22Rv1 (cell line): ENCODE data around the gene IMPG2.
"Not testable (repeated sequence)": the region's sequence is repeated elsewhere in the genome, so short reads cannot be mapped to it uniquely, and the experiment has no call there.

ENCODE experiments used
- H3K27ac ChIP-seq: fragments of 450-650 bp; 2 replicates; pipeline ENCODE4 v1.5.1; 2017
- ZFX ChIP-seq: fragments of 450-650 bp; IDR thresholded peaks from 2 replicates; pipeline ENCODE4 v1.6.1; 2017; ENCODE audit warnings: antibody characterized with exemption, borderline replicate concordance
- TF ChIP-seq, protein P1 (sequence below): fragments of 450-650 bp; IDR thresholded peaks from 2 replicates; pipeline ENCODE4 v1.5.1; 2017; ENCODE audit warnings: mild to moderate bottlenecking

The IMPG2 gene

DNA sequence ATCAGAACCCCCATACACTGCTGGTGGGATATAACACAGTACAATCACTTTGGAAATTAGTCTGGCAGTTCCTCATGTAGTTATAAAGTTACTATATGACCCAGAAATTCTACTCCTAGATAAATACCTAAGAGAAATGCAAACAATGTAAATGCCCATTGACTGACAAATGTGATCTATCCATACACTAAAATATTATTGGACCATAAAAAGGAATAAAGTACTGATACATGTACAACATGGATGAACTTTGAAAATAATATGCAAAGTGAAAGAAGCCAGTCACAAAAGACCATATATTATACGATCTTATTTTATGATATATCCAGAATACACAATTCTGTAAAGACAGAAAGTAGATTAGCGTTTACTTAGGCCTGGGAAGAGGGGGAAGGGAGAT lies 7.8 kb downstream of the IMPG2 start:
- TF ChIP-seq, protein P1, sequence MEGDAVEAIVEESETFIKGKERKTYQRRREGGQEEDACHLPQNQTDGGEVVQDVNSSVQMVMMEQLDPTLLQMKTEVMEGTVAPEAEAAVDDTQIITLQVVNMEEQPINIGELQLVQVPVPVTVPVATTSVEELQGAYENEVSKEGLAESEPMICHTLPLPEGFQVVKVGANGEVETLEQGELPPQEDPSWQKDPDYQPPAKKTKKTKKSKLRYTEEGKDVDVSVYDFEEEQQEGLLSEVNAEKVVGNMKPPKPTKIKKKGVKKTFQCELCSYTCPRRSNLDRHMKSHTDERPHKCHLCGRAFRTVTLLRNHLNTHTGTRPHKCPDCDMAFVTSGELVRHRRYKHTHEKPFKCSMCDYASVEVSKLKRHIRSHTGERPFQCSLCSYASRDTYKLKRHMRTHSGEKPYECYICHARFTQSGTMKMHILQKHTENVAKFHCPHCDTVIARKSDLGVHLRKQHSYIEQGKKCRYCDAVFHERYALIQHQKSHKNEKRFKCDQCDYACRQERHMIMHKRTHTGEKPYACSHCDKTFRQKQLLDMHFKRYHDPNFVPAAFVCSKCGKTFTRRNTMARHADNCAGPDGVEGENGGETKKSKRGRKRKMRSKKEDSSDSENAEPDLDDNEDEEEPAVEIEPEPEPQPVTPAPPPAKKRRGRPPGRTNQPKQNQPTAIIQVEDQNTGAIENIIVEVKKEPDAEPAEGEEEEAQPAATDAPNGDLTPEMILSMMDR = no peak
- TF ChIP-seq ZFX = no peak
- no peak overlapping the region for H3K27ac ChIP-seq

DNA sequence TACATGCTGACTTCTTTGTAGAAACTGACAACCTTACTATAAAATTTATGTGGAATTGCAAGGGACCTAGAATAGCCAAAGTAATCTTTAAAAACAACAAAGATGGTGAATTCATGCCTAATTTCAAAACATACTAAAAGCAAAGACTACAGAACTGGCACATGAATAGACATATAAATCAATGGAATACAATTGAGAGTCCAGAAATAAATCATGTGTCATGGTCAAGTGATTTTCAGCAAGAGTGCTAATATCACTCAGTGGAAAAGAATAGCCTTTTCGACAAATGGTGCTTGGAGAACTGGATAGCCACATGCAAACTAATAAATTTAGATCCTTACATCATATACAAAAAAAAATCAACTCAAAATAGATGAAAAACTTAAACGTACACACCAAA lies 8.7 kb downstream of the IMPG2 start:
- no peak overlapping the region for H3K27ac ChIP-seq
- TF ChIP-seq ZFX = no peak
- TF ChIP-seq, protein P1 = no peak

DNA sequence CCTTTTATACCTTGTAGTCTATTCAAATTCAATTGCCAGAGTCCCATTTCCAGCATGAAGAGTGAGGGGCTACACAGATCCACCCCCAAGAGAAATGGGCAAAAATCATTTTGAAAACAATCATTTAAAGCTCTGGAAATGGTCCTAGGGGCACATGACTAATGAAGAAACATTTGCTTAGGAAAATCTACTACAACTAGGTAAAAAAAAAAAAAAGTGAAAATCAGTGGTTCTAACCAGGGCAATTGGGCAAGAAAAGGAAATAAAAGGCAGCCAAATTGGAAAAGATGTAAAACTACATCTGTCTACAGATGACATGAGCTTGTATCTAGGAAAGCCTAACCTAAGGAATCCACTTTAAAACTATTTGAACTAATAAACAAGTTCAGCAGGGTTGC lies 9.4 kb downstream of the IMPG2 start:
- H3K27ac ChIP-seq = no peak overlapping the region
- TF ChIP-seq, protein P1 = no peak
- TF ChIP-seq ZFX = no peak

DNA sequence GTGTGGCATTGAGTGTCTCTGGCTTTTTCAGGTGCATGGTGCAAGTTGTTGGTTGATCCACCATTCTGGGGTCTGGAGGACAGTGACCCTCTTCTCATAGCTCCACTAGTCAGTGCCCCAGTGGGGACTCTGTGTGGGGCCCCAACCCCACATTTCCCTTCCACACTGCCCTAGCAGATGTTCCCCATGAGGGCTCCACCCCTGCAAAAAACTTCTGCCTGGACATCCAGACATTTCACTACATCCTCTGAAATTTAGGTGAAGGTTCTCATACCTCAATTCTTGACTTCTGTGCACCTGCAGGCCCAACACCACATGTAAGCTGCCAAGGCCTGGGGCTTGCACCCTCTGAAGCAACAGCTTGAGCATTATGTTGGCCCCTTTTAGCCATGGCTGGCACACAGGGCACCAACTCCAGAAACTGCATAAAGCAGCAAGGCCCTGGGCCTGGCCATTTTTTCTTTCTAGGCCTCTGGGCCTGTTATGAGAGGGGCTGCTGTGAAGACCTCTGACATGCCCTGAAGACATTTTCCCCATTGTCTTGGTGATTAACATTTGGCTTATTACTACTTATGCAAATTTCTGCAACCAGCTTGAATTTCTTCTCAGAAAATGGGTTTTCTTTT lies 12.1 kb downstream of the IMPG2 start:
- not testable (repeated sequence) for H3K27ac ChIP-seq

DNA sequence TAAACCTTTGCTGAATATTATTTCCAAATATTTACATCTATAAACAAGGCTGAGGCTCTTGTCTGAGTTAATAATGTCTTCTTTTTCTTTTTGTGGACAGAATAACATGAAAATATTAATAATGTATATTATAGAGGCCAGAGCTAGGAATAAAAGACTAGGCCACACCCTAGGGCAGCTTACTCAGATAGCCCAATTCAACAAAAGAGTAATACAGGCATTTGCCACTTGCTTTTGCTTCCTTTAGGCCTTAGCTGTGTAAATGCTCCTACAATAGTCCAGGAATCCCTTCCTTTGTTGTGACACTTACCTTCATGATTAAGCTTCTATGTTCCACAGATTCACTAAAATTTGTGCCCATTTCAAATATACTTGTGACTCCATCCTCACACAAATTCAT lies 16.5 kb downstream of the IMPG2 start:
- TF ChIP-seq, protein P1 = no peak
- no peak for TF ChIP-seq ZFX
- H3K27ac ChIP-seq = no peak overlapping the region

DNA sequence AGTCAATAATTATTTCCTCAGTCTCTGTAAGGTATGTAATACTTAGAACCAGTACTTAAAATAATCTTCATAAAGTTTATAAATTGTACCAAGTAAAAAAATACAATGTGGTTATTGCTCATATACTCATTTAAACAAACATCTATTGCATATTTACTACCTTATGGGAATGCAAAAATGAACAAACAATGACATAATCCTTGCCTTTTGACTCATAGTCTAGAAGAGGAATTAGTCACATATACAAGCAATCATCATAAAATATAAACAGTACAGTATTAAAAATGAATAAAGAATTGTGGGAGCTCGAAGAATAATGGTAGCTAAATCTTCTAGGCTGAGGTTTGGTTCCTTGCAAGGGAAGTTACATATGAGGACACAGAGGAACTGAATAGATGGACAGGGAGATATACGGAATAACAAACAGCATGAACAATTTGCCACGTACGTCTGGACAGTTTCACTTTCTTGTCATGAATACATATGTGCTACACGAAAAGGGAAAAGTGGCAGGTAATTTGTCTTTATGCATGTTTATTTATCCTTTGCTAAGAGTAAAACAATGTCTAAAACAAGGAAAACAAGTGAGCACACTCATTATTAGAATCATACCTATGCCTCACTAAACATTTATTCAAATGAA lies 17.2 kb downstream of the IMPG2 start:
- TF ChIP-seq, protein P1 = no peak
- no peak for TF ChIP-seq ZFX
- no peak overlapping the region for H3K27ac ChIP-seq

DNA sequence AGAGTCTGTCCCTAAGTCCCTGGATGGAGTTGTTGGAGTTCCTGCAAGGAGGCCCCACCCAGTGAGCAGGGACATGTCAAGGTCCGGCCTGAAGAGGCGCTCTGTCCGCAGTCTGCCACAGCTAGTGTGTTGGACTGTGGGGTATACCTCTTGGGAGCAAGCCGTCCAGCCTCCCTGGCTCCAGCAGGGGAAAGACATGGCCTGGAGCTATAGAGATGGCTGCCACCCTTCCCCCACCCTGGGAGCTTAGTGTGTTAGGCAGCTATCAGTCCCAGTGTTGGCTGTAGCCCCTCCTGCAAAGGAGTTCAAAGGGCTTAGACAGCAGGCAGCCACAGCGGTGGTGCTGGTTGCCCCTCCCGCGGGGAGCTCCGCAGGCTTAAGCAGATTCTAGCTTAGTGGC lies 20.3 kb downstream of the IMPG2 start:
- H3K27ac ChIP-seq = no peak overlapping the region
- no peak for TF ChIP-seq ZFX
- TF ChIP-seq, protein P1 = no peak
